Measurements from ENCODE around the gene FNBP1L.

- no peak for TF ChIP-seq CTCF (IDR thresholded peaks at IDR 0.05)
- TF ChIP-seq POLR2AphosphoS5 (IDR thresholded peaks at IDR 0.05), result no peak
Observed at GRCh38 chr1:93522721-93523120, 74.8 kb downstream of the FNBP1L start.
